HepG2 (cell line): ENCODE data around the gene TMEM247. TPM values are rescaled to one million over a fixed set of nuclear protein-coding genes. Genes with fewer than 3 reads are reported as not detected.

Experiments
- ARNT2 ChIP-seq: sonication (generic); formaldehyde crosslinking; IDR thresholded peaks from 2 replicates; pipeline ENCODE4 v1.8.0; 2022; ENCODE audit warnings: mild to moderate bottlenecking, low read depth, missing genetic modification reagents, moderate library complexity
- FOXO1 ChIP-seq: sonication (generic); formaldehyde crosslinking; IDR thresholded peaks from 2 replicates; pipeline ENCODE4 v1.4.0; 2020; ENCODE audit warnings: missing genetic modification reagents
- HOXA3 ChIP-seq: sonication (generic); formaldehyde crosslinking; IDR thresholded peaks from 2 replicates; pipeline ENCODE4 v1.5.0; 2020; ENCODE audit warnings: missing genetic modification reagents
- ISL2 ChIP-seq: sonication (generic); formaldehyde crosslinking; IDR thresholded peaks from 2 replicates; pipeline ENCODE4 v1.5.0; 2020; ENCODE audit warnings: missing genetic modification reagents
- PHB2 ChIP-seq: fragments of 450-650 bp; IDR thresholded peaks from 2 replicates; pipeline ENCODE4 v1.6.1; 2018; ENCODE audit not compliant: partially characterized antibody
- ZNF263 ChIP-seq: sonication (generic); formaldehyde crosslinking; IDR thresholded peaks from 2 replicates; pipeline ENCODE4 v1.4.0; 2020; ENCODE audit warnings: missing genetic modification reagents
- ZNF839 ChIP-seq: sonication (generic); formaldehyde crosslinking; IDR thresholded peaks from 2 replicates; pipeline ENCODE4 v1.4.0; 2020; ENCODE audit warnings: missing genetic modification reagents, mild to moderate bottlenecking, borderline replicate concordance
- polyA plus RNA-seq, 8 experiments: library from polyadenylated mRNA; depleted of rRNA in 3 of 8; stranded (reverse) in 7 of 8; unstranded in 1 of 8; fragments of >200 nt; fragmentation: Illumina TruSeq in 4 of 8; extraction: Trizol in 4 of 8; gene quantifications; 2 replicates each; pipeline versions ENCODE4 v1.2.1 to v1.2.3, GENCODE V29; 2011 to 2016; ENCODE audit warnings: low read depth in 4 of 8, missing spikeins in 1 of 8, mixed read lengths in 1 of 8; ENCODE audit not compliant: insufficient read depth in 1 of 8
- total RNA-seq, 5 experiments: library from RNA; depleted of rRNA; stranded (reverse); fragments of >200 nt; fragmentation: Illumina TruSeq; extraction: Trizol; gene quantifications; 2 replicates each; pipeline ENCODE4 v1.2.3, GENCODE V29; 2016; ENCODE audit warnings: low read depth in 1 of 5
- TF ChIP-seq, protein P1 (sequence below): sonication (generic); formaldehyde crosslinking; IDR thresholded peaks from 2 replicates; pipeline ENCODE4 v1.5.1; 2020; ENCODE audit warnings: mild to moderate bottlenecking, missing genetic modification reagents, moderate library complexity
- TF ChIP-seq, protein P2 (sequence below): sonication (generic); formaldehyde crosslinking; IDR thresholded peaks from 2 replicates; pipeline ENCODE4 v1.5.0; 2020; ENCODE audit warnings: missing genetic modification reagents, mild to moderate bottlenecking, borderline replicate concordance
- TF ChIP-seq, protein P3 (sequence below): sonication (generic); formaldehyde crosslinking; IDR thresholded peaks from 2 replicates; pipeline ENCODE4 v1.5.1; 2020; ENCODE audit warnings: mild to moderate bottlenecking, missing genetic modification reagents, moderate library complexity
- TF ChIP-seq, protein P4 (sequence below): sonication (generic); formaldehyde crosslinking; IDR thresholded peaks from 2 replicates; pipeline ENCODE4 v1.4.0; 2020; ENCODE audit warnings: mild to moderate bottlenecking, missing genetic modification reagents
- TF ChIP-seq, protein P5 (sequence below): sonication (generic); formaldehyde crosslinking; IDR thresholded peaks from 2 replicates; pipeline ENCODE4 v1.8.1; 2023; ENCODE audit warnings: missing genetic modification reagents, mild to moderate bottlenecking, borderline replicate concordance
- TF ChIP-seq, protein P6 (sequence below): sonication (generic); formaldehyde crosslinking; IDR thresholded peaks from 2 replicates; pipeline ENCODE4 v1.8.0; 2022; ENCODE audit warnings: missing genetic modification reagents, mild to moderate bottlenecking, borderline replicate concordance
- TF ChIP-seq, protein P7 (sequence below): sonication (generic); formaldehyde crosslinking; IDR thresholded peaks from 2 replicates; pipeline ENCODE4 v1.4.0; 2020; ENCODE audit warnings: mild to moderate bottlenecking, missing genetic modification reagents

Gene TMEM247
- total and polyA plus RNA-seq, 2 of the 13 experiments (the other 11 are each of a cell fraction or from before 2014, with no cell fraction given), result not detected

DNA sequence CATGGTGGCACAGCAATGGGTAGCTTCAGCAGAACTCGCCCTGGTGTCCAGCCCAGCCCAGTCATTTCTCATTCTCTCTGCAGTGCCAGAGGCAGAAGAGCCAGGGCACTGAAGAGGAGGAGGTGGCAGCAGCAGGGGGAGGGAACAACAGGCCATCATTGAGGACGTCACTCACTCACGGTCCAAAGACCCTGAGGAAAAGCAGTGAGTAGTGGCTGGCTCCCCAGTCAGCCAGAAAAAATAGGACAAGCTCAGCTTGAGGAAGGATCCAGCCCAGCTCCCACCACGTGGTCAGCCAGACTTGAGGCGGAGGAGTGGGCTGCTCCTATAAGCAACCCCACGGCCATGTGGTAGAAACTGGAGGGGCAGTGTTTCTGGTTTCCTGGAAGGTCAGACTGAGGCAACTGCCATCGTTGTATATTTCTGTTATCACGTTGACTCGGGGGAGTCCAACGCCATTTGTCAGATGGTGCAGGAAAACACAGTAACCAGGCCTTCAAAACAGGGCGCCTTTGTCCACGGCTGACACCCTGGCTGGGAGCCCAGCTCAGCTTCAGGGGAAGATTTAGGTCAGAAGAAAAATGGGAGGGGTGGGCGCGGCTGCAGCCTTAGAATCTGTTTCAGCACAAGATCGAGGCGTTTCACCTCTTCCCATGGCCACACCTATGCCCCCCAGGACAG, 19.0 kb upstream of the TMEM247 start (continued):
- TF ChIP-seq, protein P1, sequence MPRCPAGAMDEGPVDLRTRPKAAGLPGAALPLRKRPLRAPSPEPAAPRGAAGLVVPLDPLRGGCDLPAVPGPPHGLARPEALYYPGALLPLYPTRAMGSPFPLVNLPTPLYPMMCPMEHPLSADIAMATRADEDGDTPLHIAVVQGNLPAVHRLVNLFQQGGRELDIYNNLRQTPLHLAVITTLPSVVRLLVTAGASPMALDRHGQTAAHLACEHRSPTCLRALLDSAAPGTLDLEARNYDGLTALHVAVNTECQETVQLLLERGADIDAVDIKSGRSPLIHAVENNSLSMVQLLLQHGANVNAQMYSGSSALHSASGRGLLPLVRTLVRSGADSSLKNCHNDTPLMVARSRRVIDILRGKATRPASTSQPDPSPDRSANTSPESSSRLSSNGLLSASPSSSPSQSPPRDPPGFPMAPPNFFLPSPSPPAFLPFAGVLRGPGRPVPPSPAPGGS (CRISPR knock-in tag), result peak; percentile 49; the same call in 1 of the 2 replicates
- TF ChIP-seq ARNT2 (CRISPR knock-in tag), result no peak
- TF ChIP-seq ZNF839 (CRISPR knock-in tag), result 0 out of 2 replicates have a peak, but pooled peaks have one; percentile 71
- no peak for TF ChIP-seq FOXO1
- no peak for TF ChIP-seq ZNF263 (CRISPR knock-in tag)
- TF ChIP-seq ISL2, result no peak
- TF ChIP-seq, protein P2, sequence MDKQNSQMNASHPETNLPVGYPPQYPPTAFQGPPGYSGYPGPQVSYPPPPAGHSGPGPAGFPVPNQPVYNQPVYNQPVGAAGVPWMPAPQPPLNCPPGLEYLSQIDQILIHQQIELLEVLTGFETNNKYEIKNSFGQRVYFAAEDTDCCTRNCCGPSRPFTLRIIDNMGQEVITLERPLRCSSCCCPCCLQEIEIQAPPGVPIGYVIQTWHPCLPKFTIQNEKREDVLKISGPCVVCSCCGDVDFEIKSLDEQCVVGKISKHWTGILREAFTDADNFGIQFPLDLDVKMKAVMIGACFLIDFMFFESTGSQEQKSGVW (CRISPR knock-in tag), result no peak
- TF ChIP-seq, protein P3, sequence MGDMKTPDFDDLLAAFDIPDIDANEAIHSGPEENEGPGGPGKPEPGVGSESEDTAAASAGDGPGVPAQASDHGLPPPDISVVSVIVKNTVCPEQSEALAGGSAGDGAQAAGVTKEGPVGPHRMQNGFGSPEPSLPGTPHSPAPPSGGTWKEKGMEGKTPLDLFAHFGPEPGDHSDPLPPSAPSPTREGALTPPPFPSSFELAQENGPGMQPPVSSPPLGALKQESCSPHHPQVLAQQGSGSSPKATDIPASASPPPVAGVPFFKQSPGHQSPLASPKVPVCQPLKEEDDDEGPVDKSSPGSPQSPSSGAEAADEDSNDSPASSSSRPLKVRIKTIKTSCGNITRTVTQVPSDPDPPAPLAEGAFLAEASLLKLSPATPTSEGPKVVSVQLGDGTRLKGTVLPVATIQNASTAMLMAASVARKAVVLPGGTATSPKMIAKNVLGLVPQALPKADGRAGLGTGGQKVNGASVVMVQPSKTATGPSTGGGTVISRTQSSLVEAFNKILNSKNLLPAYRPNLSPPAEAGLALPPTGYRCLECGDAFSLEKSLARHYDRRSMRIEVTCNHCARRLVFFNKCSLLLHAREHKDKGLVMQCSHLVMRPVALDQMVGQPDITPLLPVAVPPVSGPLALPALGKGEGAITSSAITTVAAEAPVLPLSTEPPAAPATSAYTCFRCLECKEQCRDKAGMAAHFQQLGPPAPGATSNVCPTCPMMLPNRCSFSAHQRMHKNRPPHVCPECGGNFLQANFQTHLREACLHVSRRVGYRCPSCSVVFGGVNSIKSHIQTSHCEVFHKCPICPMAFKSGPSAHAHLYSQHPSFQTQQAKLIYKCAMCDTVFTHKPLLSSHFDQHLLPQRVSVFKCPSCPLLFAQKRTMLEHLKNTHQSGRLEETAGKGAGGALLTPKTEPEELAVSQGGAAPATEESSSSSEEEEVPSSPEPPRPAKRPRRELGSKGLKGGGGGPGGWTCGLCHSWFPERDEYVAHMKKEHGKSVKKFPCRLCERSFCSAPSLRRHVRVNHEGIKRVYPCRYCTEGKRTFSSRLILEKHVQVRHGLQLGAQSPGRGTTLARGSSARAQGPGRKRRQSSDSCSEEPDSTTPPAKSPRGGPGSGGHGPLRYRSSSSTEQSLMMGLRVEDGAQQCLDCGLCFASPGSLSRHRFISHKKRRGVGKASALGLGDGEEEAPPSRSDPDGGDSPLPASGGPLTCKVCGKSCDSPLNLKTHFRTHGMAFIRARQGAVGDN (CRISPR knock-in tag), result peak; percentile 75
- TF ChIP-seq, protein P4, sequence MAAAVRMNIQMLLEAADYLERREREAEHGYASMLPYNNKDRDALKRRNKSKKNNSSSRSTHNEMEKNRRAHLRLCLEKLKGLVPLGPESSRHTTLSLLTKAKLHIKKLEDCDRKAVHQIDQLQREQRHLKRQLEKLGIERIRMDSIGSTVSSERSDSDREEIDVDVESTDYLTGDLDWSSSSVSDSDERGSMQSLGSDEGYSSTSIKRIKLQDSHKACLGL (CRISPR knock-in tag), result peak; percentile 50; the same call in 1 of the 2 replicates
- TF ChIP-seq, protein P5, sequence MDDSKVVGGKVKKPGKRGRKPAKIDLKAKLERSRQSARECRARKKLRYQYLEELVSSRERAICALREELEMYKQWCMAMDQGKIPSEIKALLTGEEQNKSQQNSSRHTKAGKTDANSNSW (CRISPR knock-in tag), result 0 out of 2 replicates have a peak, but pooled peaks have one; percentile 41
- TF ChIP-seq, protein P6, sequence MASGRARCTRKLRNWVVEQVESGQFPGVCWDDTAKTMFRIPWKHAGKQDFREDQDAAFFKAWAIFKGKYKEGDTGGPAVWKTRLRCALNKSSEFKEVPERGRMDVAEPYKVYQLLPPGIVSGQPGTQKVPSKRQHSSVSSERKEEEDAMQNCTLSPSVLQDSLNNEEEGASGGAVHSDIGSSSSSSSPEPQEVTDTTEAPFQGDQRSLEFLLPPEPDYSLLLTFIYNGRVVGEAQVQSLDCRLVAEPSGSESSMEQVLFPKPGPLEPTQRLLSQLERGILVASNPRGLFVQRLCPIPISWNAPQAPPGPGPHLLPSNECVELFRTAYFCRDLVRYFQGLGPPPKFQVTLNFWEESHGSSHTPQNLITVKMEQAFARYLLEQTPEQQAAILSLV, result 0 out of 2 replicates have a peak, but pooled peaks have one; percentile 54
- peak; percentile 4; the same call in 1 of the 2 replicates for TF ChIP-seq HOXA3 (CRISPR knock-in tag)
- TF ChIP-seq PHB2, result no peak
- TF ChIP-seq, protein P7, sequence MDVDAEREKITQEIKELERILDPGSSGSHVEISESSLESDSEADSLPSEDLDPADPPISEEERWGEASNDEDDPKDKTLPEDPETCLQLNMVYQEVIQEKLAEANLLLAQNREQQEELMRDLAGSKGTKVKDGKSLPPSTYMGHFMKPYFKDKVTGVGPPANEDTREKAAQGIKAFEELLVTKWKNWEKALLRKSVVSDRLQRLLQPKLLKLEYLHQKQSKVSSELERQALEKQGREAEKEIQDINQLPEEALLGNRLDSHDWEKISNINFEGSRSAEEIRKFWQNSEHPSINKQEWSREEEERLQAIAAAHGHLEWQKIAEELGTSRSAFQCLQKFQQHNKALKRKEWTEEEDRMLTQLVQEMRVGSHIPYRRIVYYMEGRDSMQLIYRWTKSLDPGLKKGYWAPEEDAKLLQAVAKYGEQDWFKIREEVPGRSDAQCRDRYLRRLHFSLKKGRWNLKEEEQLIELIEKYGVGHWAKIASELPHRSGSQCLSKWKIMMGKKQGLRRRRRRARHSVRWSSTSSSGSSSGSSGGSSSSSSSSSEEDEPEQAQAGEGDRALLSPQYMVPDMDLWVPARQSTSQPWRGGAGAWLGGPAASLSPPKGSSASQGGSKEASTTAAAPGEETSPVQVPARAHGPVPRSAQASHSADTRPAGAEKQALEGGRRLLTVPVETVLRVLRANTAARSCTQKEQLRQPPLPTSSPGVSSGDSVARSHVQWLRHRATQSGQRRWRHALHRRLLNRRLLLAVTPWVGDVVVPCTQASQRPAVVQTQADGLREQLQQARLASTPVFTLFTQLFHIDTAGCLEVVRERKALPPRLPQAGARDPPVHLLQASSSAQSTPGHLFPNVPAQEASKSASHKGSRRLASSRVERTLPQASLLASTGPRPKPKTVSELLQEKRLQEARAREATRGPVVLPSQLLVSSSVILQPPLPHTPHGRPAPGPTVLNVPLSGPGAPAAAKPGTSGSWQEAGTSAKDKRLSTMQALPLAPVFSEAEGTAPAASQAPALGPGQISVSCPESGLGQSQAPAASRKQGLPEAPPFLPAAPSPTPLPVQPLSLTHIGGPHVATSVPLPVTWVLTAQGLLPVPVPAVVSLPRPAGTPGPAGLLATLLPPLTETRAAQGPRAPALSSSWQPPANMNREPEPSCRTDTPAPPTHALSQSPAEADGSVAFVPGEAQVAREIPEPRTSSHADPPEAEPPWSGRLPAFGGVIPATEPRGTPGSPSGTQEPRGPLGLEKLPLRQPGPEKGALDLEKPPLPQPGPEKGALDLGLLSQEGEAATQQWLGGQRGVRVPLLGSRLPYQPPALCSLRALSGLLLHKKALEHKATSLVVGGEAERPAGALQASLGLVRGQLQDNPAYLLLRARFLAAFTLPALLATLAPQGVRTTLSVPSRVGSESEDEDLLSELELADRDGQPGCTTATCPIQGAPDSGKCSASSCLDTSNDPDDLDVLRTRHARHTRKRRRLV (CRISPR knock-in tag), result no peak
